Loucy (cell line): ENCODE results near the gene HOXC11.

Source experiments
- CTCF ChIP-seq: fragments of 200-600 bp; sonication (generic); conservative IDR thresholded peaks from 2 replicates; pipeline ENCODE4 v1.5.1; 2014; ENCODE audit warnings: mild to moderate bottlenecking, antibody characterized with exemption, low read length
- EZH2phosphoT487 ChIP-seq: fragments of 200-600 bp; IDR thresholded peaks from 2 replicates; pipeline ENCODE4 v1.6.1; 2018; ENCODE audit warnings: antibody characterized with exemption, mild to moderate bottlenecking, moderate library complexity, borderline replicate concordance

GRCh38 chr12:53978477-53979356 lies 5.8 kb downstream of the HOXC11 start:
- TF ChIP-seq CTCF, result no peak
- no peak for TF ChIP-seq EZH2phosphoT487
